ENCODE data around the gene SLC27A2.
A peak's percentile ranks its signal among the peaks of the same experiment; 100 is the strongest.
"Not testable (repeated sequence)": the region's sequence is repeated elsewhere in the genome, so short reads cannot be mapped to it uniquely, and the experiment has no call there.

The SLC27A2 gene

GRCh38 chr15:50183112-50183794 lies 1.3 kb downstream of the SLC27A2 start:
- no peak for TF ChIP-seq CTCF (IDR thresholded peaks at IDR 0.05; ENCODE audit: low read depth, low read length, missing control alignments)
- no peak for DNase-seq (ENCODE audit: extremely low read depth, low read depth)
- peak overlapping the region; percentile 42; the same call in 1 of the 2 replicates for H3K4me3 ChIP-seq (replicated peaks; ENCODE audit: low read depth, low read length)

GRCh38 chr15:50184863-50185504 lies 3.0 kb downstream of the SLC27A2 start:
- no peak overlapping the region for H3K4me3 ChIP-seq (replicated peaks; ENCODE audit: low read depth, low read length)
- no peak for DNase-seq (ENCODE audit: extremely low read depth, low read depth)
- no peak for TF ChIP-seq CTCF (IDR thresholded peaks at IDR 0.05; ENCODE audit: low read depth, low read length, missing control alignments)

- no peak for TF ChIP-seq CTCF (IDR thresholded peaks at IDR 0.05; ENCODE audit: low read depth, low read length, missing control alignments)
- no peak overlapping the region for H3K4me3 ChIP-seq (replicated peaks; ENCODE audit: low read depth, low read length)
- DNase-seq (ENCODE audit: extremely low read depth, low read depth), result no peak
These were observed 4.1 kb downstream of the SLC27A2 start for GRCh38 chr15:50186090-50186489.

- DNase-seq (ENCODE audit: extremely low read depth, low read depth), result no peak
- no peak overlapping the region for H3K4me3 ChIP-seq (replicated peaks; ENCODE audit: low read depth, low read length)
- no peak for TF ChIP-seq CTCF (IDR thresholded peaks at IDR 0.05; ENCODE audit: low read depth, low read length, missing control alignments)
These were observed 4.8 kb downstream of the SLC27A2 start for GRCh38 chr15:50186752-50187151.

- no peak overlapping the region for H3K4me3 ChIP-seq (replicated peaks; ENCODE audit: low read depth, low read length)
- DNase-seq (ENCODE audit: extremely low read depth, low read depth), result no peak
- TF ChIP-seq CTCF (IDR thresholded peaks at IDR 0.05; ENCODE audit: low read depth, low read length, missing control alignments), result no peak
These were observed 5.5 kb downstream of the SLC27A2 start for GRCh38 chr15:50187525-50187924.

- H3K4me3 ChIP-seq (replicated peaks; ENCODE audit: low read depth, low read length), result no peak overlapping the region
- no peak for TF ChIP-seq CTCF (IDR thresholded peaks at IDR 0.05; ENCODE audit: low read depth, low read length, missing control alignments)
- DNase-seq (ENCODE audit: extremely low read depth, low read depth), result no peak
These were observed 6.0 kb downstream of the SLC27A2 start for GRCh38 chr15:50187997-50188396.

GRCh38 chr15:50188793-50189192 lies 6.8 kb downstream of the SLC27A2 start:
- not testable (repeated sequence) for H3K4me3 ChIP-seq (replicated peaks; ENCODE audit: low read depth, low read length); DNase-seq (ENCODE audit: extremely low read depth, low read depth)

All from HFF-Myc (cell line).